Measurements from ENCODE around the gene TSBP1. TPM values are rescaled to one million over a fixed set of nuclear protein-coding genes. Genes with fewer than 3 reads are reported as not detected.

TSBP1 gene, protein sequence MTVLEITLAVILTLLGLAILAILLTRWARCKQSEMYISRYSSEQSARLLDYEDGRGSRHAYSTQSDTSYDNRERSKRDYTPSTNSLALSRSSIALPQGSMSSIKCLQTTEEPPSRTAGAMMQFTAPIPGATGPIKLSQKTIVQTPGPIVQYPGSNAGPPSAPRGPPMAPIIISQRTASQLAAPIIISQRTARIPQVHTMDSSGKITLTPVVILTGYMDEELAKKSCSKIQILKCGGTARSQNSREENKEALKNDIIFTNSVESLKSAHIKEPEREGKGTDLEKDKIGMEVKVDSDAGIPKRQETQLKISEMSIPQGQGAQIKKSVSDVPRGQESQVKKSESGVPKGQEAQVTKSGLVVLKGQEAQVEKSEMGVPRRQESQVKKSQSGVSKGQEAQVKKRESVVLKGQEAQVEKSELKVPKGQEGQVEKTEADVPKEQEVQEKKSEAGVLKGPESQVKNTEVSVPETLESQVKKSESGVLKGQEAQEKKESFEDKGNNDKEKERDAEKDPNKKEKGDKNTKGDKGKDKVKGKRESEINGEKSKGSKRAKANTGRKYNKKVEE
- not detected for total RNA-seq

DNA sequence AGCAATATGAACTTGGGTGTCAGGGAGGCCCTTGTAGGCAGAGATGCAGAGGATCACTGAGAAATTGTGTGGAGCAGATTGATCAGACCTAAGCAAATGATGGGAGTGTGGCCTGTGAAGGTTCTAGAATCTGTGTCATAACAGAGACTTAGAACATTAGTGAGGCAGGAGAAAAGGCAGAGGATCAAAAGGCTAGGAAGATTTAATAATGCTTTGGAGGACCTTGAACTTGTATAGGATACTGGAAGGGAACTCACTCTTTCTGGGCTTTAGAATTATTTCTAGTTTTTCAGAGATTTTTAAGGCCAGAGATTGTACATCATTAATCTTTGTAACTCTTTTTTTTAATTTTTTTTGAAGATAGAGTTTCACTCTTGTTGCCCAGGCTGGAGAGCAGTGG is at the start of gene TSBP1:
TSBP1 (minus strand) TSS at position 101 of the 400 bp plus-strand sequence. CDS start 197 bp downstream, outside the sequence.
- Histone ChIP-seq H3K4me3 (no peak within 1 kb of the TSS), H3K4me1 (no peaks in the 10 kb centered on the region), H3K36me3 (no peaks in the 10 kb centered on the region), H3K27ac (no peak within 1 kb of the TSS), H3K9me3 (no peaks in the 10 kb centered on the region), H3K27me3 (no peaks in the 10 kb centered on the region)
- no peak for DNase-seq
- TF ChIP-seq CTCF (IDR thresholded peaks at IDR 0.05 in 4 of 5, conservative IDR thresholded peaks at IDR 0.05 in 1 of 5) (no peak), POLR2A (IDR thresholded peaks at IDR 0.05) (no peak)
- in situ Hi-C loops (cut with MboI; ENCODE audit: low sequenced_read_pairs in 4 of 4) (no loop called here), intact Hi-C loops (cut with DNase I; ENCODE audit: low total_unique reads) (no loop called here)
- ATAC-seq: no peak

DNA sequence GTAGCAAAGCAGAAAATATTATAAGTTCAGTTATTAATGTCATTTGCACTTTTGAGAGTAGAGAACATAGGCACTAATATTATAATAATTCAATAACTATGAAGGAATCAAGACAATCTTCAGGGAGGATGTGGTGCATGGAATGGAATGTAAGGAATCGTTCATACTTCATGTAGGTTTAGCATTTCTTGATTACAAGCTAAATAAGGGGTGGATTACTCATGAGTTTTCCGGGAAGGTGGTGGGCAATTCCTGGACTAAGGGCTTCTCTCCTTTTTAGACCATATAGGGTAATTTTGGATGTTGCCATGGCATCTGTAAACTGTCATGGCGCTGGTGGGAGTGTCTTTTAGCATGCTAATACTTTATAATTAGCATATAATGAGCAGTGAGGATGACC is 44.3 kb upstream of the TSBP1 start:
- H3K27ac ChIP-seq: no peak overlapping the region
- ATAC-seq (no peak), DNase-seq (no peak)
- TF ChIP-seq POLR2A (IDR thresholded peaks at IDR 0.05) (no peak), CTCF (IDR thresholded peaks at IDR 0.05 in 4 of 5, conservative IDR thresholded peaks at IDR 0.05 in 1 of 5) (no peak)
- no peaks in the 10 kb centered on the region for H3K9me3 ChIP-seq
- in situ Hi-C loops (cut with MboI; ENCODE audit: low sequenced_read_pairs in 4 of 4): loop anchor here in 3 of 4 donors (5.0 to 10.0 kb wide), 3 partner anchors 279 to 381 kb away; no protein-coding TSS in a partner anchor
- H3K4me1 ChIP-seq: peaks cover 0 to 3% of the 10 kb centered on the region in 2 donors
- H3K4me3 ChIP-seq: peak overlapping the region in 1 of 4 donors; percentile 44
- H3K36me3 ChIP-seq: no peaks in the 10 kb centered on the region
- peaks cover 6 to 15% (median 9%) of the 10 kb centered on the region in 3 donors for H3K27me3 ChIP-seq
- intact Hi-C loops (cut with DNase I; ENCODE audit: low total_unique reads): loop anchor here (5.0 kb wide), 1 partner anchor 451 kb away; no protein-coding TSS in a partner anchor

- Histone ChIP-seq H3K4me1 (peaks cover 0 to 3% of the 10 kb centered on the region in 2 donors), H3K4me3 (peak overlapping the region in 1 of 4 donors; percentile 44), H3K36me3 (no peaks in the 10 kb centered on the region), H3K27ac (no peak overlapping the region), H3K9me3 (no peaks in the 10 kb centered on the region), H3K27me3 (peaks cover 6 to 15% (median 7%) of the 10 kb centered on the region in 3 donors)
- DNase-seq (peak; percentile 15 to 46), ATAC-seq (peak; percentile 58 to 87)
- TF ChIP-seq CTCF (IDR thresholded peaks at IDR 0.05 in 4 of 5, conservative IDR thresholded peaks at IDR 0.05 in 1 of 5) (peak; percentile 75 to 97 (median 79)), POLR2A (IDR thresholded peaks at IDR 0.05) (no peak)
- intact Hi-C loops (cut with DNase I; ENCODE audit: low total_unique reads): loop anchor here (2.0 to 5.0 kb wide), 2 partner anchors 285 to 452 kb away; no protein-coding TSS in a partner anchor
- in situ Hi-C loops (cut with MboI; ENCODE audit: low sequenced_read_pairs in 4 of 4): loop anchor here in 3 of 4 donors (5.0 to 10.0 kb wide), 3 partner anchors 279 to 382 kb away; no protein-coding TSS in a partner anchor
Measured at GRCh38 chr6:32415521-32416019, 43.9 kb upstream of the TSBP1 start.

- intact Hi-C loops (cut with DNase I; ENCODE audit: low total_unique reads): loop anchor here (1.0 to 2.0 kb wide), 2 partner anchors 287 to 384 kb away; no protein-coding TSS in a partner anchor
- Histone ChIP-seq H3K9me3 (no peaks in the 10 kb centered on the region), H3K4me3 (no peak overlapping the region), H3K27me3 (peaks cover 0 to 11% (median 6%) of the 10 kb centered on the region in 3 donors), H3K4me1 (peaks cover 0 to 3% of the 10 kb centered on the region in 2 donors), H3K27ac (no peak overlapping the region), H3K36me3 (no peaks in the 10 kb centered on the region)
- TF ChIP-seq POLR2A (IDR thresholded peaks at IDR 0.05) (no peak), CTCF (IDR thresholded peaks at IDR 0.05 in 4 of 5, conservative IDR thresholded peaks at IDR 0.05 in 1 of 5) (peak; percentile 64 to 94 (median 85))
- ATAC-seq: peak; percentile 45 to 71
- peak; percentile 42 to 46 for DNase-seq
- in situ Hi-C loops (cut with MboI; ENCODE audit: low sequenced_read_pairs in 4 of 4): loop anchor here in 2 of 4 donors (10.0 kb wide), 2 partner anchors 281 to 381 kb away; no protein-coding TSS in a partner anchor
Measured at GRCh38 chr6:32413427-32414047, 41.8 kb upstream of the TSBP1 start.
